ENCODE measurements around the gene PTPRD. TPM values are rescaled to one million over a fixed set of nuclear protein-coding genes. Genes with fewer than 3 reads are reported as not detected.

PTPRD gene
- total RNA-seq, 1 donor from 2014 or later, result 30.8 TPM

GRCh38 chr9:10014889-10015288 is 597.9 kb downstream of the PTPRD start:
- Histone ChIP-seq H3K4me3 (no peak overlapping the region), H3K4me1 (no peaks in the 10 kb centered on the region), H3K36me3 (no peaks in the 10 kb centered on the region), H3K27ac (no peak overlapping the region), H3K27me3 (no peaks in the 10 kb centered on the region), H3K9me3 (no peaks in the 10 kb centered on the region)
- ATAC-seq (no peak), DNase-seq (no peak)
- no peak for TF ChIP-seq CTCF (IDR thresholded peaks at IDR 0.05)
- intact Hi-C loops (cut with DNase I), result no loop called here

- Histone ChIP-seq H3K4me3 (no peak overlapping the region), H3K27ac (no peak overlapping the region), H3K36me3 (no peaks in the 10 kb centered on the region), H3K9me3 (no peaks in the 10 kb centered on the region), H3K4me1 (no peaks in the 10 kb centered on the region), H3K27me3 (no peaks in the 10 kb centered on the region)
- TF ChIP-seq CTCF (IDR thresholded peaks at IDR 0.05), result no peak
- intact Hi-C loops (cut with DNase I), result no loop called here
- no peak for DNase-seq
- ATAC-seq, result no peak
Observed at GRCh38 chr9:10009401-10009800, 603.4 kb downstream of the PTPRD start.

- H3K4me1 ChIP-seq, result no peaks in the 10 kb centered on the region
Observed at GRCh38 chr9:10008101-10008799, 604.6 kb downstream of the PTPRD start.

GRCh38 chr9:10007356-10007755 is 605.4 kb downstream of the PTPRD start:
- Histone ChIP-seq H3K4me3 (no peak overlapping the region), H3K27me3 (no peaks in the 10 kb centered on the region), H3K27ac (no peak overlapping the region), H3K9me3 (no peaks in the 10 kb centered on the region), H3K36me3 (no peaks in the 10 kb centered on the region), H3K4me1 (no peaks in the 10 kb centered on the region)
- intact Hi-C loops (cut with DNase I), result no loop called here
- ATAC-seq (no peak), DNase-seq (no peak)
- TF ChIP-seq CTCF (IDR thresholded peaks at IDR 0.05), result no peak

More at GRCh38 chr9:10008101-10008799, 604.6 kb downstream of the PTPRD start:
- no peaks in the 10 kb centered on the region for H3K27me3 ChIP-seq
- no peak overlapping the region for H3K4me3 ChIP-seq
- no peak for TF ChIP-seq CTCF (IDR thresholded peaks at IDR 0.05)
- intact Hi-C loops (cut with DNase I), result no loop called here
- no peak overlapping the region for H3K27ac ChIP-seq
- no peak for DNase-seq
- H3K36me3 ChIP-seq, result no peaks in the 10 kb centered on the region
- no peak for ATAC-seq
- no peaks in the 10 kb centered on the region for H3K9me3 ChIP-seq

GRCh38 chr9:10005206-10005605 is 607.6 kb downstream of the PTPRD start:
- DNase-seq, result no peak
- intact Hi-C loops (cut with DNase I), result no loop called here
- Histone ChIP-seq H3K27me3 (no peaks in the 10 kb centered on the region), H3K27ac (no peak overlapping the region), H3K4me3 (no peak overlapping the region), H3K36me3 (no peaks in the 10 kb centered on the region), H3K9me3 (no peaks in the 10 kb centered on the region), H3K4me1 (no peaks in the 10 kb centered on the region)
- no peak for ATAC-seq
- TF ChIP-seq CTCF (IDR thresholded peaks at IDR 0.05), result no peak

GRCh38 chr9:10003047-10003446 is 609.8 kb downstream of the PTPRD start:
- intact Hi-C loops (cut with DNase I), result no loop called here
- H3K27me3 ChIP-seq, result no peaks in the 10 kb centered on the region
- H3K36me3 ChIP-seq, result no peaks in the 10 kb centered on the region
- H3K9me3 ChIP-seq, result no peaks in the 10 kb centered on the region
- H3K4me1 ChIP-seq, result peaks cover 4% of the 10 kb centered on the region
- ATAC-seq (no peak), DNase-seq (no peak)
- H3K27ac ChIP-seq, result no peak overlapping the region
- no peak overlapping the region for H3K4me3 ChIP-seq
- TF ChIP-seq CTCF (IDR thresholded peaks at IDR 0.05), result no peak
